GM10266 (cell line): ENCODE measurements around the gene GPR153.

Source experiments
- DNase-seq: peaks from one replicate; pipeline ENCODE4 v3.0.0; 2012; ENCODE audit errors: extremely low spot score
- CTCF ChIP-seq: IDR thresholded peaks from 2 replicates; pipeline ENCODE4 v1.5.1; 2012; ENCODE audit warnings: mild to moderate bottlenecking, low read depth; ENCODE audit not compliant: control insufficient read depth, insufficient read depth; ENCODE audit errors: missing control alignments

The GPR153 gene

DNA sequence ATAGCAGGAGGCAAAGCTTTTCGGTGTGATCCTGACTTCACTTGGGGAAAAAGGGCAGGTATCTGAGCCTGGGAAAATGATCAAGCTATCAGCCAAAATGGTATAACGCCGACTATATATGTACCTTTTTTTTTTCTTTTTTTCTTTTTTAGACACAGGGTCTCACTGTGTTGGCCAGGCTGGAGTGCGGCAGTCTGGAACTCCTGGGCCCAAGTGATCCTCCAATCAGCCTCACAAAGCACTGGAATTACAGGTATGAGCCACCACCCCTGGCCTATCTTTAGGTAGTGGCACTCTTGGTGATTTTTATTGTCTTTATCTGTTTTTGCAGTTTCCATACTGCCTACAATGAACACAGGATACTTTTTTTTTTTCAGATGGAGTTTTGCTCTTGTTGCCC, 23.8 kb downstream of the GPR153 start:
- no peak for TF ChIP-seq CTCF

DNA sequence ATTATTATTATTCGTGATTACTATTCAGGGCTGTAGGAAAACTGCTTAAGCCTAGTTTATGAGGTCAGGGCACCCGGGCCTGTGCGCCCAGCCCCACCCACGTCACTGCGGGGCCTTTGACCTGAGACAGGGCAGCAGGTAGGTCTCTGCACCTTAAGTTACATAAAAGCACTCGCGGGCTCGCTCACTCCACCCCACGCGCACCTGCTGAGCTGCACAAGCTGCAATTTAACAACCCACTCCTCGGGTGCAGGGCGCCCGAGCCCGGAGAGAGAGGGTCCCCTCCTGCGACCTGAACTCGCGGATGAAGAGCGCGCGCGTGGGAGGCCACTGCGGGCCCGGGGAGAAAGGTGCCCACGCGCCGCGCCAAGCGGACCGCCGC, 25.6 kb downstream of the GPR153 start:
- TF ChIP-seq CTCF, result no peak
- no peak for DNase-seq

More for the DNA sequence above, 23.8 kb downstream of the GPR153 start:
- DNase-seq, result no peak

GRCh38 chr1:6234502-6235295, 26.2 kb downstream of the GPR153 start:
- DNase-seq, result no peak
- TF ChIP-seq CTCF, result no peak

GRCh38 chr1:6233376-6233775, 27.5 kb downstream of the GPR153 start:
- no peak for TF ChIP-seq CTCF
- DNase-seq, result no peak

DNA sequence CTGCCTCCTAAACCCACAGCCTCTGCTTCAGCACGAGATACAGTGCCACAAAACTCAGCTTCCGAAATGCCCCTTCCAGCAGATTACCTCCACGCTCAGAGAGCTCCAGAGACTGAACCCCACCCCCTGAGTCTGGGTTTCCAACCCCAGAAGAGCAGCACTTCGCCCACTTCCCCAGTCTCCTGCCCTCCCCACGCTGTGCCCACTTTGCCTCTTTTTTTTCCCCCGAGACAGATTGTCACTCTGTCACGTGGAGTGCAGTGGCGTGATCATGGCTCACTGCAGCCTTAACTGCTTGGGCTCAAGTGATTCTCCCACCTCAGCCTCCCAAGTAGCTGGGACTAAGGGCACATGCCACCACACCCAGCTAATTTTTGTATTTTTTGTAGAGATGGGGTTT, 35.2 kb downstream of the GPR153 start:
- TF ChIP-seq CTCF, result no peak
- DNase-seq, result no peak

DNA sequence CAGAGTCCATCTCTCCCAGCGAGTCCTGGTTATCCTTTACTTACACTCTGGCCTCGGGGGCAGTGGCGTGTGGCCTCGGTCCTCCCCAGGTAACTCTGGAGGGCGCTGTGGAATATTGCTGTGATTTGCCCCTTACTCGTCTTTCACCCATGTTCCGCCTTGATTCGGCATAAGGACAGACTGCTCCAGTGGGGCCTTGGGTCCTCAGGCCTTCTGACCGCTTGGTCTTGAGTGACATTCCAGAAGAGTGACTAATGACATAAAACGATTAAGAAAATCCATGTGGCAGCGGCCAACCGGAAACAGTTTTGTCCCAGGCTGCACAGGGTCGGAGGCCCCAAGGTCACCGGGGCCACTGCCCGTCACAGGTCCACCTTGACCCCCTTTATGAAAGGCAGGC, 36.2 kb downstream of the GPR153 start:
- no peak for DNase-seq
- no peak for TF ChIP-seq CTCF

GRCh38 chr1:6223617-6224016, 37.3 kb downstream of the GPR153 start:
- no peak for DNase-seq
- TF ChIP-seq CTCF, result no peak
